A549 (cell line): ENCODE data around the gene TREML2. TPM values are rescaled to one million over a fixed set of nuclear protein-coding genes. Genes with fewer than 3 reads are reported as not detected.

ENCODE experiments used
- ATAC-seq, 2 experiments: fragments of 200-7000 bp in 1 of 2; fragments of >200 bp in 1 of 2; cut with Nextera tagmentation in 1 of 2; cut with Tn5 transposase in 1 of 2; 3 replicates each; pipeline versions ENCODE4 v1.8.0 to v1.9.1; 2018 to 2020; ENCODE audit warnings: mild to moderate bottlenecking in 1 of 2, moderate library complexity in 1 of 2
- CTCF ChIA-PET: fragments of 300-600 bp; sonication (Branson Sonifier 250); formaldehyde crosslinking; extraction: SDS; loops from one replicate; lab custom pipeline; 2021; ENCODE audit warnings: antibody characterized with exemption, inconsistent platforms; lab: Yijun Ruan, JAX
- POLR2A ChIA-PET: fragments of 350-600 bp; formaldehyde crosslinking; extraction: SDS; loops from one replicate; lab custom pipeline; 2021; ENCODE audit warnings: antibody characterized with exemption, inconsistent platforms; lab: Yijun Ruan, JAX
- DNase-seq, 2 experiments: peaks; one replicate each; pipeline versions ENCODE4 v3.0.0 to v3.0.0-alpha.2; 2011 to 2016; ENCODE audit warnings: low read depth in 1 of 2, low spot score in 1 of 2
- FAIRE-seq: peaks from 2 replicates; lab custom pipeline; 2011; peaks lifted over from hg19 to GRCh38; lab: Jason Lieb, UNC
- H3K27ac ChIP-seq, 2 experiments: fragments of >200 bp; sonication (Bioruptor Twin); formaldehyde crosslinking; 3 replicates each; pipeline ENCODE4 v1.5.1; 2016 to 2017
- H3K4me1 ChIP-seq: fragments of >200 bp; sonication (Bioruptor Twin); formaldehyde crosslinking; 3 replicates; pipeline ENCODE4 v1.6.1; 2016
- H3K4me2 ChIP-seq: fragments of >200 bp; sonication (Bioruptor Twin); formaldehyde crosslinking; 3 replicates; pipeline ENCODE4 v1.6.1; 2016
- H3K4me3 ChIP-seq: fragments of >200 bp; sonication (Bioruptor Twin); formaldehyde crosslinking; 3 replicates; pipeline ENCODE4 v1.5.1; 2016
- H3K9me3 ChIP-seq: fragments of >200 bp; sonication (Bioruptor Twin); formaldehyde crosslinking; 3 replicates; pipeline ENCODE4 v1.6.1; 2016
- BCL3 ChIP-seq: fragments of >200 bp; sonication (Bioruptor Twin); formaldehyde crosslinking; IDR thresholded peaks from 3 replicates; pipeline ENCODE4 v1.6.1; 2016
- BHLHE40 ChIP-seq: IDR thresholded peaks from 2 replicates; pipeline ENCODE4 v1.6.1; 2012; ENCODE audit warnings: low read depth, low read length, inconsistent platforms
- CBX2 ChIP-seq: fragments of 200-600 bp; sonication (generic); IDR thresholded peaks from 2 replicates; pipeline ENCODE4 v1.6.1; 2016; ENCODE audit warnings: low read depth, mild to moderate bottlenecking, borderline replicate concordance
- CTCF ChIP-seq: fragments of >200 bp; sonication (Bioruptor Twin); formaldehyde crosslinking; IDR thresholded peaks from 3 replicates; pipeline ENCODE4 v1.5.1; 2016
- EHMT2 ChIP-seq: fragments of 200-600 bp; sonication (generic); IDR thresholded peaks from 2 replicates; pipeline ENCODE4 v1.6.1; 2016; ENCODE audit warnings: antibody characterized with exemption, low read depth, mild to moderate bottlenecking, moderate library complexity
- ESRRA ChIP-seq: fragments of 150-350 bp; IDR thresholded peaks from 2 replicates; pipeline ENCODE4 v1.6.1; 2014; ENCODE audit warnings: mild to moderate bottlenecking, low read length, borderline replicate concordance
- HEYL ChIP-seq: fragments of 250-450 bp; sonication (Bioruptor Pico); IDR thresholded peaks from 2 replicates; pipeline ENCODE4 v1.8.0; 2021; ENCODE audit warnings: mild to moderate bottlenecking, moderate library complexity
- HMGXB4 ChIP-seq: fragments of 250-450 bp; sonication (Bioruptor Pico); IDR thresholded peaks from 2 replicates; pipeline ENCODE4 v1.5.0; 2021; ENCODE audit warnings: mild to moderate bottlenecking, moderate library complexity, borderline replicate concordance
- HOXA7 ChIP-seq: fragments of 250-450 bp; sonication (Bioruptor Pico); IDR thresholded peaks from 2 replicates; pipeline ENCODE4 v1.5.0; 2020; ENCODE audit warnings: mild to moderate bottlenecking, moderate library complexity
- JUNB ChIP-seq: fragments of >200 bp; sonication (Bioruptor Twin); formaldehyde crosslinking; IDR thresholded peaks from 2 replicates; pipeline ENCODE4 v1.6.1; 2016
- MAFK ChIP-seq: fragments of 450-650 bp; IDR thresholded peaks from 2 replicates; pipeline ENCODE4 v1.6.1; 2014; ENCODE audit not compliant: partially characterized antibody
- MAZ ChIP-seq: fragments of 150-350 bp; IDR thresholded peaks from 2 replicates; pipeline ENCODE4 v1.6.1; 2014; ENCODE audit warnings: antibody characterized with exemption, low read depth, low read length, borderline replicate concordance
- NR3C1 ChIP-seq: fragments of >200 bp; sonication (Bioruptor Twin); formaldehyde crosslinking; IDR thresholded peaks from 3 replicates; pipeline ENCODE4 v1.6.1; 2017
- PBX3 ChIP-seq: IDR thresholded peaks from 2 replicates; pipeline ENCODE4 v1.6.1; 2012
- PHF8 ChIP-seq: fragments of 200-600 bp; sonication (generic); IDR thresholded peaks from 2 replicates; pipeline ENCODE4 v1.6.1; 2016; ENCODE audit warnings: low read depth, mild to moderate bottlenecking, antibody characterized with exemption, moderate library complexity, borderline replicate concordance
- POLR2AphosphoS2 ChIP-seq: conservative IDR thresholded peaks from 2 replicates; pipeline ENCODE4 v1.6.1; 2012; ENCODE audit warnings: low read length, improper control_type of control experiment, inconsistent platforms
- RAD21 ChIP-seq, 2 experiments: fragments of >200 bp in 1 of 2; sonication (Bioruptor Twin) in 1 of 2; formaldehyde crosslinking in 1 of 2; IDR thresholded peaks in 1 of 2; conservative IDR thresholded peaks in 1 of 2; 2 replicates in 1 of 2; 3 replicates in 1 of 2; pipeline ENCODE4 v1.6.1; 2012 to 2018; ENCODE audit warnings: inconsistent platforms in 1 of 2
- ZC3H11A ChIP-seq: fragments of 450-650 bp; IDR thresholded peaks from 2 replicates; pipeline ENCODE4 v1.6.1; 2014; ENCODE audit warnings: antibody characterized with exemption, mild to moderate bottlenecking
- WGBS: methylation state at CpG from one replicate; pipeline ENCODE4 v1.1.6; 2017; ENCODE audit errors: missing lambda C conversion rate; 5-methylcytosine and 5-hydroxymethylcytosine counted together
- polyA plus RNA-seq, 4 experiments: library from polyadenylated mRNA; depleted of rRNA in 3 of 4; stranded (reverse); fragments of >200 nt; fragmentation: RNase III in 1 of 4; extraction: RNeasy Plus Mini Kit Qiagen cat#74134 plus additional on column Dnase treatment in 1 of 4; gene quantifications; 2 replicates in 3 of 4; 3 replicates in 1 of 4; pipeline ENCODE4 v1.2.3, GENCODE V29; 2011 to 2017

Gene TREML2
- polyA plus RNA-seq, 2 of the 4 experiments (the other 2 are of a cell fraction): not detected

GRCh38 chr6:41194386-41194785 lies 6.6 kb downstream of the TREML2 start:
- 0% methylated on average over 1 of the region's 3 CpGs for WGBS

GRCh38 chr6:41193884-41194283 lies 7.1 kb downstream of the TREML2 start:
- Histone ChIP-seq H3K27ac (no peak overlapping the region), H3K4me2 (no peak overlapping the region), H3K4me3 (no peak overlapping the region), H3K4me1 (no peaks in the 10 kb centered on the region), H3K9me3 (peaks cover 14% of the 10 kb centered on the region; the same call in 2 of the 3 replicates)
- DNase-seq: no peak
- 15% methylated on average over 2 of the region's 5 CpGs for WGBS
- CTCF ChIA-PET: no interaction called here
- TF ChIP-seq JUNB: no peak
- ATAC-seq: no peak
- no peak for FAIRE-seq
- POLR2A ChIA-PET: no interaction called here

More at GRCh38 chr6:41194386-41194785, 6.6 kb downstream of the TREML2 start:
- Histone ChIP-seq H3K27ac (no peak overlapping the region), H3K4me2 (no peak overlapping the region), H3K9me3 (peaks cover 12% of the 10 kb centered on the region; the same call in 2 of the 3 replicates), H3K4me3 (no peak overlapping the region), H3K4me1 (no peaks in the 10 kb centered on the region)
- FAIRE-seq: no peak
- DNase-seq: no peak
- ChIA-PET POLR2A (no interaction called here), CTCF (no interaction called here)
- TF ChIP-seq MAZ (no peak), HOXA7 (CRISPR knock-in tag) (no peak), EHMT2 (no peak), PBX3 (no peak), ESRRA (no peak), NR3C1 (no peak), MAFK (no peak), CBX2 (no peak), CTCF (no peak), ZC3H11A (no peak), POLR2AphosphoS2 (no peak), HEYL (CRISPR knock-in tag) (no peak), BHLHE40 (no peak), HMGXB4 (CRISPR knock-in tag) (no peak), RAD21 (conservative IDR thresholded peaks at IDR 0.05 in 1 of 2, IDR thresholded peaks at IDR 0.05 in 1 of 2) (no peak), BCL3 (no peak), PHF8 (no peak)
- no peak for ATAC-seq
